Prostate gland (tissue), 2 donors: ENCODE data around the gene SLC23A3.

Experiments
- CTCF ChIP-seq, 4 experiments: fragments of 200-600 bp in 2 of 4; fragments of 450-650 bp in 2 of 4; sonication (generic) in 2 of 4; IDR thresholded peaks; 1 replicate in 3 of 4; 2 replicates in 1 of 4; pipeline ENCODE4 v1.5.1; 2016 to 2019; ENCODE audit warnings: antibody characterized with exemption in 4 of 4, mild to moderate bottlenecking in 2 of 4, moderate library complexity in 2 of 4
- POLR2A ChIP-seq: fragments of 450-650 bp; IDR thresholded peaks from one replicate; pipeline ENCODE4 v1.6.1; 2016; ENCODE audit warnings: antibody characterized with exemption, mild to moderate bottlenecking
- POLR2AphosphoS5 ChIP-seq: sonication (generic); formaldehyde crosslinking; IDR thresholded peaks from one replicate; pipeline ENCODE4 v1.6.1; 2017; ENCODE audit warnings: antibody characterized with exemption

GRCh38 chr2:219174146-219174545, 4.3 kb upstream of the SLC23A3 start:
- TF ChIP-seq CTCF (IDR thresholded peaks at IDR 0.05) (no peak), POLR2A (no peak), POLR2AphosphoS5 (no peak)
